PC-9 (cell line): ENCODE results near the gene ARHGAP26.

Experiments used
- CTCF ChIP-seq: fragments of 200-600 bp; sonication (generic); conservative IDR thresholded peaks from 2 replicates; pipeline ENCODE4 v1.6.1; 2017; ENCODE audit warnings: mixed run types, antibody characterized with exemption, mild to moderate bottlenecking, moderate library complexity
- EZH2 ChIP-seq: fragments of 200-600 bp; sonication (generic); IDR thresholded peaks from 2 replicates; pipeline ENCODE4 v1.8.0; 2017; ENCODE audit warnings: antibody characterized with exemption, low read depth

- TF ChIP-seq EZH2 (no peak), CTCF (no peak)
Observed at GRCh38 chr5:142925795-142926194, 155.6 kb downstream of the ARHGAP26 start.
